NCI-H526 (cell line): Measurements from ENCODE around the gene TXLNB.
"Not testable (repeated sequence)": the region's sequence is repeated elsewhere in the genome, so short reads cannot be mapped to it uniquely, and the experiment has no call there.

Source experiments
- DNase-seq, 2 experiments: peaks; one replicate each; lab custom pipeline; 2025; lab: John Stamatoyannopoulos, UW

Gene TXLNB

GRCh38 chr6:139236105-139236504 lies 55.7 kb downstream of the TXLNB start:
- peak in 1 of 2 experiments; percentile 15 for DNase-seq

GRCh38 chr6:139235661-139236060 lies 56.1 kb downstream of the TXLNB start:
- no peak for DNase-seq

GRCh38 chr6:139234193-139234592 lies 57.6 kb downstream of the TXLNB start:
- not testable (repeated sequence) for DNase-seq

GRCh38 chr6:139231206-139231605 lies 60.6 kb downstream of the TXLNB start:
- DNase-seq: no peak

- peak; percentile 75 to 81 for DNase-seq
Measured at GRCh38 chr6:139230391-139230840, 61.4 kb downstream of the TXLNB start.

GRCh38 chr6:139228387-139228786 lies 63.4 kb downstream of the TXLNB start:
- DNase-seq: not testable (repeated sequence)

GRCh38 chr6:139219746-139220145 lies 72.1 kb downstream of the TXLNB start:
- no peak for DNase-seq

GRCh38 chr6:139219271-139219729 lies 72.5 kb downstream of the TXLNB start:
- peak; percentile 97 for DNase-seq

GRCh38 chr6:139212460-139212859 lies 79.3 kb downstream of the TXLNB start:
- not testable (repeated sequence) for DNase-seq

GRCh38 chr6:139210766-139211165 lies 81.0 kb downstream of the TXLNB start:
- DNase-seq: not testable (repeated sequence)

GRCh38 chr6:139205843-139206242 lies 86.0 kb downstream of the TXLNB start:
- DNase-seq: no peak

GRCh38 chr6:139204978-139205377 lies 86.8 kb downstream of the TXLNB start:
- no peak for DNase-seq

GRCh38 chr6:139201378-139201777 lies 90.4 kb downstream of the TXLNB start:
- no peak for DNase-seq

- no peak for DNase-seq
Measured at GRCh38 chr6:139198529-139199288, 93.1 kb downstream of the TXLNB start.

- DNase-seq: no peak
Measured at GRCh38 chr6:139194740-139195139, 97.1 kb downstream of the TXLNB start.
